RWPE2 (cell line): Measurements from ENCODE around the gene PTPN22.

Experiments used
- ATAC-seq: fragments of 200-7000 bp; cut with Tn5 transposase; 3 replicates; pipeline ENCODE4 v1.9.1; 2021; ENCODE audit warnings: low read depth
- DNase-seq: peaks from one replicate; pipeline ENCODE4 v3.0.0-alpha.2; 2020; ENCODE audit warnings: low spot score
- H3K27ac ChIP-seq: fragments of 450-650 bp; 2 replicates; pipeline ENCODE4 v1.5.1; 2017; ENCODE audit warnings: mild to moderate bottlenecking; ENCODE audit not compliant: poor library complexity, severe bottlenecking
- H3K27me3 ChIP-seq: fragments of 250-450 bp; sonication (Bioruptor Pico); 2 replicates; pipeline ENCODE4 v1.5.1; 2021; ENCODE audit warnings: mild to moderate bottlenecking, moderate library complexity; ENCODE audit not compliant: insufficient read depth, poor library complexity, severe bottlenecking
- H3K36me3 ChIP-seq: fragments of 250-450 bp; sonication (Bioruptor Pico); 2 replicates; pipeline ENCODE4 v1.5.1; 2020; ENCODE audit warnings: low read depth, mild to moderate bottlenecking, moderate library complexity
- H3K4me1 ChIP-seq: fragments of 250-450 bp; sonication (Bioruptor Pico); 2 replicates; pipeline ENCODE4 v1.5.1; 2021; ENCODE audit warnings: mild to moderate bottlenecking, moderate library complexity; ENCODE audit not compliant: insufficient read depth, poor library complexity, severe bottlenecking
- H3K4me3 ChIP-seq: fragments of 250-450 bp; sonication (Bioruptor Pico); 2 replicates; pipeline ENCODE4 v1.5.1; 2021; ENCODE audit warnings: mild to moderate bottlenecking, moderate library complexity; ENCODE audit not compliant: severe bottlenecking
- H3K9me3 ChIP-seq: fragments of 250-450 bp; sonication (Bioruptor Pico); 2 replicates; pipeline ENCODE4 v1.5.1; 2021; ENCODE audit warnings: mild to moderate bottlenecking, moderate library complexity; ENCODE audit not compliant: severe bottlenecking
- TF ChIP-seq, protein P1 (sequence below): fragments of 450-650 bp; IDR thresholded peaks from one replicate; pipeline ENCODE4 v1.5.1; 2017; ENCODE audit warnings: mild to moderate bottlenecking, moderate library complexity; ENCODE audit not compliant: poor library complexity, severe bottlenecking

The PTPN22 gene

DNA sequence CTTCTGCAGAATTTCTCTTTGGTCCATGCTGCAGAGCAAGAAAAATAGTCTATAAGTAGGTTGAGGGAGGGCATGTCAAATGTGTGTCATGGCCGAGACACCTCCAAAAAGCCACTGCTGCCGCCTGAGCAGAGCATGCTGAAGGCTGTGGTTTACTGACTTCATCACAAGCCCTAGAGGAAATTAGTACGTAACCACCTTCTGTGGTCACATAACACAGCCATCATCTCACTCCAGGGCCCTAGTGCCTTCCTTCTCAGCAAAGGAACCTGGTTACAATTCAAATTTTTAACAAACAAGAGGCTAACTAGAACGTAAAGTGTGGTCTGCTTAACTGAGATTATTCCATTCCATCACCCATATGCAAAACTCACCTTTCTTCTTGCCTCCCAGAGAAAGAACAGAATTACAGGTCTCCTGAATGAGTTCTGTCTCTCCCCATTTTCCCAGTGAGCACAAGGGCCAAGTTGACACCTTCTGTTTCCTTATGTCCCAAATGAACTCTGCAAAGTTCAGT is at the start of gene PTPN22:
PTPN22 (minus strand) TSS at position 116 of the 517 bp plus-strand sequence.
- H3K27ac ChIP-seq, result no peak within 1 kb of the TSS
- H3K4me1 ChIP-seq, result peaks cover 9% of the 10 kb centered on the region
- H3K4me3 ChIP-seq, result no peak within 1 kb of the TSS
- ATAC-seq (peak; percentile 66; the same call in 2 of the 3 replicates), DNase-seq (no peak)
- no peaks in the 10 kb centered on the region for H3K9me3 ChIP-seq
- TF ChIP-seq, protein P1, sequence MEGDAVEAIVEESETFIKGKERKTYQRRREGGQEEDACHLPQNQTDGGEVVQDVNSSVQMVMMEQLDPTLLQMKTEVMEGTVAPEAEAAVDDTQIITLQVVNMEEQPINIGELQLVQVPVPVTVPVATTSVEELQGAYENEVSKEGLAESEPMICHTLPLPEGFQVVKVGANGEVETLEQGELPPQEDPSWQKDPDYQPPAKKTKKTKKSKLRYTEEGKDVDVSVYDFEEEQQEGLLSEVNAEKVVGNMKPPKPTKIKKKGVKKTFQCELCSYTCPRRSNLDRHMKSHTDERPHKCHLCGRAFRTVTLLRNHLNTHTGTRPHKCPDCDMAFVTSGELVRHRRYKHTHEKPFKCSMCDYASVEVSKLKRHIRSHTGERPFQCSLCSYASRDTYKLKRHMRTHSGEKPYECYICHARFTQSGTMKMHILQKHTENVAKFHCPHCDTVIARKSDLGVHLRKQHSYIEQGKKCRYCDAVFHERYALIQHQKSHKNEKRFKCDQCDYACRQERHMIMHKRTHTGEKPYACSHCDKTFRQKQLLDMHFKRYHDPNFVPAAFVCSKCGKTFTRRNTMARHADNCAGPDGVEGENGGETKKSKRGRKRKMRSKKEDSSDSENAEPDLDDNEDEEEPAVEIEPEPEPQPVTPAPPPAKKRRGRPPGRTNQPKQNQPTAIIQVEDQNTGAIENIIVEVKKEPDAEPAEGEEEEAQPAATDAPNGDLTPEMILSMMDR, result no peak
- no peaks in the 10 kb centered on the region for H3K36me3 ChIP-seq
- no peaks in the 10 kb centered on the region for H3K27me3 ChIP-seq

DNA sequence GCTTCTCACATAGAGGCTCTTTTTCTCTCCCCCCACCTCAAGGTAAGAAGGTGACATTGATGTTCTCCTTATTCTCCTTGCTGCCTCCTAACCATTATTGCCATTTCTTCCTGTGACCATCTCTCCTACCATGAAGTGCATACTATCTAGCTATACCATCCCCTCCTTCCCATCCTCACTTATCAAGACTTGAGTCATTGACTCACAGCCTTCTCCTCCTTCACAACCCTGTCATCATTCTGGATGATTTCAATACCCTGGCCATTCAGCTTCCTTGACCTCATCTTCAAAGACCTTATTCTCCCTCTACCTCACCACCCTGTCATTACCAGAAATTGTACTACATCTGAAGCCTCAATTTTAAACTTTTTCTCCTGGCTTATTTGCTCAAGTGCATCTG is 46.7 kb upstream of the PTPN22 start:
- TF ChIP-seq, protein P1, result no peak
- H3K36me3 ChIP-seq, result peaks cover 6% of the 10 kb centered on the region
- no peaks in the 10 kb centered on the region for H3K27me3 ChIP-seq
- H3K9me3 ChIP-seq, result no peaks in the 10 kb centered on the region
- ATAC-seq (no peak), DNase-seq (no peak)
- H3K27ac ChIP-seq, result no peak overlapping the region
- H3K4me1 ChIP-seq, result no peaks in the 10 kb centered on the region
- no peak overlapping the region for H3K4me3 ChIP-seq

DNA sequence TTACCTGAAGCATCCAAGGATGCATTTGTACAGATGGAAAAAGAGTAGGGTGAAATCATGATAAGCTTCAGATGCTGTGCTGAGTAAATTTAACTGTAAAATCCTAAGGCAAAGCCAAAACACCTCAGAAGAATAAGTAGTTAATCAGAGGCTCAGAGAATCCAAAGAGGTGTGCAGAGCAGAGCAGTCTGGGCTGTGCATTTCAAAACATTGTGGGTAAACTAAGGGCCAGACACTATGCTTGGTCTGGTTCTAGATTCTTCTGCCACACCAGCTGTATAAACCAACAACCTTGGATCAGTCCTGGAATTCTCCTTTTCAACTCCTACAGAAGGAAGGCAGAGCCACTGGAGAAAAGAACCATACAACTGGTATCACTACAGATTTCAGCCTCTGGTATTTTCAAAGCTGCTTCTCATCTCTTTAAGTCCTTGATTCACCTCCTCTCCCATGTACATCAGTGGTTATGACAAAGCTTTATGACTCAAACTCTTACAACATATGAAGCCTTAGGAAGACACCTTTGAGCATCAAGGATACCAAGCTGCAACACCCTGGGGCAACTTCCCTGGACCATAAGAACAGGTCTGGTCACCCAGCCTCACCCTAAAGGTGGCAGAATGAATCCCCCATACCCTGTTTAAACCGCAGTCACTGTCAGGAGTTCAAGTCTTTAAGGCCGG is 46.0 kb upstream of the PTPN22 start:
- ATAC-seq (peak; percentile 95), DNase-seq (no peak)
- H3K27ac ChIP-seq, result no peak overlapping the region
- no peak overlapping the region for H3K4me3 ChIP-seq
- TF ChIP-seq, protein P1, result no peak
- no peaks in the 10 kb centered on the region for H3K27me3 ChIP-seq
- H3K4me1 ChIP-seq, result no peaks in the 10 kb centered on the region
- H3K36me3 ChIP-seq, result peaks cover 12% of the 10 kb centered on the region
- no peaks in the 10 kb centered on the region for H3K9me3 ChIP-seq

DNA sequence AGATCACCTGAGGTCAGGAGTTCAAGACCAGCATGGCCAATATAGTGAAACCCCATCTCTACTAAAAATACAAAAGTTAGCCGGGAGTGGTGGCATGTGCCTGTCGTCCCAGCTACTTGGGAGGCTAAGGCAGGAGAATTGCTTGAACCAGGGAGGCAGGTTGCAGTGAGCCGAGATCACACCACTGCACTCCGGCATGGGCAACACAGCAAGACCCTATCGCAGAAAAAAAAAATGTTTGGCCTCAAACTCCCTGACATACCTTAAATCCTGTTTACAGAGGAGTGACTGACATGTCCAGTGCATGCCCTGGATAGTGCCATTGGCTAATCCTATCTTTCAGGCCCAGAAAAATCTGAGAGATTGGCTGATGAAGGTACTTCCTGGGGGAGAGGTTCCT is 45.5 kb upstream of the PTPN22 start:
- H3K4me3 ChIP-seq, result no peak overlapping the region

More for the DNA sequence above, 45.5 kb upstream of the PTPN22 start:
- peak; percentile 17; the same call in 1 of the 3 replicates for ATAC-seq
- H3K9me3 ChIP-seq, result no peaks in the 10 kb centered on the region
- peaks cover 18% of the 10 kb centered on the region for H3K36me3 ChIP-seq
- DNase-seq, result no peak
- H3K27me3 ChIP-seq, result no peaks in the 10 kb centered on the region
- H3K27ac ChIP-seq, result no peak overlapping the region
- TF ChIP-seq, protein P1, result no peak
- no peaks in the 10 kb centered on the region for H3K4me1 ChIP-seq
